ENCODE results near the gene RNF183. TPM values are rescaled to one million over a fixed set of nuclear protein-coding genes. Genes with fewer than 3 reads are reported as not detected.

RNF183 gene
- total and polyA plus RNA-seq, 2 of the 4 experiments (the other 2 are of a cell fraction), result not detected

DNA sequence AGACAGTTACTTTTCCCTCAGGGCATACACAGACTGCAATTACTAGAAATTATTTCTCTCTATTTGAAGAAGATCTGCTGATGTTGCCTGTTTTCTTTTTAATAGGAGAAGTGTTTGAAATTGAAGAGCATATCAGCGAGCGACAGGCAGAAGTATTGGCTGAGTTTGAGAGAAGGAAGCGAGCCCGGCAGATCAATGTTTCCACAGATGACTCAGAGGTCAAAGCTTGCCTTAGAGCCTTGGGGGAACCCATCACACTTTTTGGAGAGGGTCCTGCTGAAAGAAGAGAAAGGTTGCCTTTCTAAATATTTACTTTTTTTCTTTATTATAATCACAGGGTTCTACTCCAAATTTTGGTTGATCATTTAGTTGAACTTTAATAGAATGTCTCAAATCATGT, 24.3 kb downstream of the RNF183 start:
- no peak overlapping the region for H3K56ac ChIP-seq (ENCODE audit: extremely low read depth, insufficient read depth, low read length)
- H3K14ac ChIP-seq (replicated peaks; ENCODE audit: low read depth, low read length), result no peak overlapping the region
- BruUV-seq (replicated peaks), result no TSS peak
- in situ Hi-C loops (cut with MboI; ENCODE audit: low sequenced_read_pairs), result no loop called here
- dilution Hi-C loops (cut with HindIII; ENCODE audit: low sequenced_read_pairs, unreplicated experiment), result no loop called here
- no peak overlapping the region for H3K4me3 ChIP-seq (ENCODE audit: insufficient read depth, low read depth, low read length)
- no CpG with 5 or more reads among the region's 4 CpGs for WGBS, 2 experiments (ENCODE audit: extremely low coverage in 2 of 2, insufficient read length in 1 of 2)
- H4K5ac ChIP-seq (ENCODE audit: low read depth, low read length), result no peak overlapping the region
- intact Hi-C loops (cut with micrococcal nuclease), result loop anchor here (10.0 kb wide), 1 partner anchor 376 kb away; no protein-coding TSS in a partner anchor
- H2BK120ac ChIP-seq (ENCODE audit: low read depth, low read length), result no peak overlapping the region
- no peak overlapping the region for H2AFZ ChIP-seq (replicated peaks; ENCODE audit: low read length, poor library complexity)
- H4K91ac ChIP-seq (ENCODE audit: insufficient read depth, low read depth, low read length), result no peak overlapping the region
- H3K79me1 ChIP-seq (ENCODE audit: low read depth in 1 of 2, low read length in 2 of 2), result peaks cover 19 to 20% of the 10 kb centered on the region in 2 experiments
- H3K9me3 ChIP-seq (ENCODE audit: control insufficient read depth, insufficient read depth, low read length), result no peaks in the 10 kb centered on the region
- H4K20me1 ChIP-seq (ENCODE audit: insufficient read depth, low read length), result no peaks in the 10 kb centered on the region
- no peak overlapping the region for H3K4ac ChIP-seq (ENCODE audit: low read depth, low read length)
- DNase-seq (no peak), ATAC-seq (ENCODE audit: low read depth) (no peak)
- no peak overlapping the region for H3K4me2 ChIP-seq (ENCODE audit: low read depth, low read length)
- H2BK5ac ChIP-seq (ENCODE audit: low read depth, low read length, poor library complexity, severe bottlenecking), result no peak overlapping the region
- no peak overlapping the region for H2BK15ac ChIP-seq (ENCODE audit: low read depth, low read length)
- H3K36me3 ChIP-seq (ENCODE audit: control insufficient read depth, insufficient read depth, low read length), result peaks cover 21% of the 10 kb centered on the region
- no peak overlapping the region for H3K23ac ChIP-seq (ENCODE audit: low read depth, low read length)
- no peak overlapping the region for H2BK20ac ChIP-seq (ENCODE audit: low read depth, low read length)
- H3K18ac ChIP-seq (ENCODE audit: low read depth, low read length), result no peak overlapping the region
- CTCF ChIA-PET, result no interaction called here
- H3K9ac ChIP-seq (ENCODE audit: low read depth, low read length), result no peak overlapping the region
- no peak overlapping the region for H2AK9ac ChIP-seq (replicated peaks; ENCODE audit: low read depth, low read length, poor library complexity)
- peaks cover 2% of the 10 kb centered on the region; the same call in 1 of the 2 replicates for H3K4me1 ChIP-seq (ENCODE audit: control insufficient read depth, insufficient read depth, low read length)
- no peak overlapping the region for H3K27ac ChIP-seq (ENCODE audit: insufficient read depth, low read length)
- H3K27me3 ChIP-seq (ENCODE audit: control insufficient read depth, insufficient read depth, low read length), result no peaks in the 10 kb centered on the region
- POLR2A ChIA-PET (ENCODE audit: unreplicated experiment), result no interaction called here
- TF ChIP-seq, protein P1, sequence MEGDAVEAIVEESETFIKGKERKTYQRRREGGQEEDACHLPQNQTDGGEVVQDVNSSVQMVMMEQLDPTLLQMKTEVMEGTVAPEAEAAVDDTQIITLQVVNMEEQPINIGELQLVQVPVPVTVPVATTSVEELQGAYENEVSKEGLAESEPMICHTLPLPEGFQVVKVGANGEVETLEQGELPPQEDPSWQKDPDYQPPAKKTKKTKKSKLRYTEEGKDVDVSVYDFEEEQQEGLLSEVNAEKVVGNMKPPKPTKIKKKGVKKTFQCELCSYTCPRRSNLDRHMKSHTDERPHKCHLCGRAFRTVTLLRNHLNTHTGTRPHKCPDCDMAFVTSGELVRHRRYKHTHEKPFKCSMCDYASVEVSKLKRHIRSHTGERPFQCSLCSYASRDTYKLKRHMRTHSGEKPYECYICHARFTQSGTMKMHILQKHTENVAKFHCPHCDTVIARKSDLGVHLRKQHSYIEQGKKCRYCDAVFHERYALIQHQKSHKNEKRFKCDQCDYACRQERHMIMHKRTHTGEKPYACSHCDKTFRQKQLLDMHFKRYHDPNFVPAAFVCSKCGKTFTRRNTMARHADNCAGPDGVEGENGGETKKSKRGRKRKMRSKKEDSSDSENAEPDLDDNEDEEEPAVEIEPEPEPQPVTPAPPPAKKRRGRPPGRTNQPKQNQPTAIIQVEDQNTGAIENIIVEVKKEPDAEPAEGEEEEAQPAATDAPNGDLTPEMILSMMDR (conservative IDR thresholded peaks at IDR 0.05; ENCODE audit: low read depth, low read length), result no peak
- TF ChIP-seq CEBPB (IDR thresholded peaks at IDR 0.05; ENCODE audit: low read depth, low read length), result no peak
- TF ChIP-seq MAFK (IDR thresholded peaks at IDR 0.05; ENCODE audit: low read depth, low read length), result no peak
- no peak for TF ChIP-seq RAD21 (IDR thresholded peaks at IDR 0.05; ENCODE audit: low read length)
- TF ChIP-seq, protein P2, sequence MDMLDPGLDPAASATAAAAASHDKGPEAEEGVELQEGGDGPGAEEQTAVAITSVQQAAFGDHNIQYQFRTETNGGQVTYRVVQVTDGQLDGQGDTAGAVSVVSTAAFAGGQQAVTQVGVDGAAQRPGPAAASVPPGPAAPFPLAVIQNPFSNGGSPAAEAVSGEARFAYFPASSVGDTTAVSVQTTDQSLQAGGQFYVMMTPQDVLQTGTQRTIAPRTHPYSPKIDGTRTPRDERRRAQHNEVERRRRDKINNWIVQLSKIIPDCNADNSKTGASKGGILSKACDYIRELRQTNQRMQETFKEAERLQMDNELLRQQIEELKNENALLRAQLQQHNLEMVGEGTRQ (IDR thresholded peaks at IDR 0.05; ENCODE audit: low read depth, low read length), result no peak
- TF ChIP-seq RCOR1 (IDR thresholded peaks at IDR 0.05; ENCODE audit: insufficient replicate concordance, low read length), result no peak
- no peak for TF ChIP-seq MXI1 (IDR thresholded peaks at IDR 0.05; ENCODE audit: borderline replicate concordance, low read depth, low read length)
- TF ChIP-seq ELK1 (IDR thresholded peaks at IDR 0.05; ENCODE audit: borderline replicate concordance, low read depth, low read length), result no peak
- no peak for TF ChIP-seq MAZ (IDR thresholded peaks at IDR 0.05; ENCODE audit: borderline replicate concordance, low read depth, low read length)
- no peak for TF ChIP-seq NFE2L2 (IDR thresholded peaks at IDR 0.05; ENCODE audit: low read depth, low read length)
- no peak overlapping the region for H4K8ac ChIP-seq (ENCODE audit: low read depth in 2 of 2, low read length in 2 of 2)
- H2AK5ac ChIP-seq (ENCODE audit: low read depth, low read length), result no peak overlapping the region
- H3K9me1 ChIP-seq (ENCODE audit: insufficient read depth, low read length), result no peaks in the 10 kb centered on the region
